Gastroesophageal sphincter (tissue), 3 donors: Measurements from ENCODE around the gene TAS2R14.

Source experiments
- CTCF ChIP-seq, 4 experiments: fragments of 200-600 bp in 2 of 4; fragments of 450-650 bp in 2 of 4; sonication (generic) in 1 of 4; IDR thresholded peaks; one replicate each; pipeline ENCODE4 v1.5.1; 2017 to 2019; ENCODE audit warnings: antibody characterized with exemption in 4 of 4, mild to moderate bottlenecking in 2 of 4, moderate library complexity in 2 of 4
- EP300 ChIP-seq: sonication (generic); formaldehyde crosslinking; IDR thresholded peaks from one replicate; pipeline ENCODE4 v1.6.1; 2017; ENCODE audit warnings: antibody characterized with exemption, mild to moderate bottlenecking
- POLR2A ChIP-seq, 2 donors: fragments of 450-650 bp; IDR thresholded peaks; one replicate each; pipeline ENCODE4 v1.6.1; 2017; ENCODE audit warnings: antibody characterized with exemption in 2 of 2, mild to moderate bottlenecking in 2 of 2, moderate library complexity in 1 of 2
- POLR2AphosphoS5 ChIP-seq: sonication (generic); formaldehyde crosslinking; IDR thresholded peaks from one replicate; pipeline ENCODE4 v1.6.1; 2017; ENCODE audit warnings: antibody characterized with exemption

- TF ChIP-seq CTCF (IDR thresholded peaks at IDR 0.05) (no peak), EP300 (no peak), POLR2A (IDR thresholded peaks at IDR 0.05) (no peak), POLR2AphosphoS5 (no peak)
Observed at GRCh38 chr12:10965476-10965875, 26.4 kb upstream of the TAS2R14 start.
